ENCODE results near the gene CD80. TPM values are rescaled to one million over a fixed set of nuclear protein-coding genes. Genes with fewer than 3 reads are reported as not detected.

Gene CD80
- total RNA-seq, 1 experiment from 2014 or later, result not detected

- intact Hi-C loops (cut with micrococcal nuclease), result no loop called here
- Histone ChIP-seq H3K9me3 (ENCODE audit: control insufficient read depth in 1 of 2, insufficient read depth in 1 of 2, low read depth in 1 of 2, low read length in 2 of 2) (no peaks in the 10 kb centered on the region), H3K27ac (ENCODE audit: low read depth, low read length) (no peak overlapping the region), H3K79me2 (ENCODE audit: insufficient read depth, low read length) (no peaks in the 10 kb centered on the region), H3K9me2 (ENCODE audit: insufficient read depth) (no peaks in the 10 kb centered on the region), H3K36me3 (ENCODE audit: control insufficient read depth in 1 of 2, insufficient read depth in 2 of 2, low read length in 2 of 2) (no peaks in the 10 kb centered on the region; a peak in 1 of 4 replicates), H3K9ac (ENCODE audit: low read length) (no peak overlapping the region), H3K4me2 (ENCODE audit: low read length) (no peak overlapping the region), H3K4me3 (replicated peaks in 1 of 2; ENCODE audit: low read depth in 1 of 2, low read length in 2 of 2) (no peak overlapping the region), H4K20me1 (ENCODE audit: insufficient read depth) (no peaks in the 10 kb centered on the region), H2AFZ (ENCODE audit: low read depth, low read length, poor library complexity, severe bottlenecking) (no peak overlapping the region), H3K4me1 (ENCODE audit: control insufficient read depth in 1 of 2, insufficient read depth in 2 of 2, low read length in 2 of 2) (peaks cover 2 to 5% of the 10 kb centered on the region in 2 experiments; a peak in 1 of 4 replicates), H3K27me3 (ENCODE audit: insufficient read depth, low read length) (no peaks in the 10 kb centered on the region)
- ATAC-seq (no peak), DNase-seq (ENCODE audit: low read depth, low spot score) (no peak)
- CTCF ChIA-PET, result no interaction called here
- TF ChIP-seq ELF1 (IDR thresholded peaks at IDR 0.05; ENCODE audit: borderline replicate concordance, low read depth) (no peak), POLR2AphosphoS5 (IDR thresholded peaks at IDR 0.05; ENCODE audit: low read depth, low read length) (no peak), ZFX (IDR thresholded peaks at IDR 0.05) (no peak), TCF7L2 (IDR thresholded peaks at IDR 0.05; ENCODE audit: borderline replicate concordance, extremely low read depth, insufficient read depth, insufficient read length) (no peak)
- POLR2A ChIA-PET, result no interaction called here
- BruUV-seq (replicated peaks), result TSS peak; percentile 19
- RAD21 ChIA-PET (ENCODE audit: low non-redundant PET in 1 of 2, low total read pairs in 2 of 2, uncharacterized antibody in 2 of 2, unreplicated experiment in 2 of 2), result no interaction called here
Measured at GRCh38 chr3:119492810-119493209, 66.6 kb downstream of the CD80 start.

- no peaks in the 10 kb centered on the region; a peak in 1 of 4 replicates for H3K4me1 ChIP-seq (ENCODE audit: control insufficient read depth in 1 of 2, insufficient read depth in 2 of 2, low read length in 2 of 2)
- TF ChIP-seq EZH2phosphoT487 (IDR thresholded peaks at IDR 0.05; ENCODE audit: borderline replicate concordance) (no peak), ZNF274 (IDR thresholded peaks at IDR 0.05; ENCODE audit: low read depth, low read length) (no peak), RAD21 (IDR thresholded peaks at IDR 0.05; ENCODE audit: low read depth) (no peak), ZBTB33 (IDR thresholded peaks at IDR 0.05; ENCODE audit: extremely low read depth, insufficient replicate concordance, low read length) (no peak), JUND (IDR thresholded peaks at IDR 0.05) (no peak), SRF (IDR thresholded peaks at IDR 0.05; ENCODE audit: low read depth) (no peak), EGR1 (IDR thresholded peaks at IDR 0.05; ENCODE audit: low read depth) (no peak), YY1 (IDR thresholded peaks at IDR 0.05; ENCODE audit: extremely low read depth, insufficient replicate concordance, low read depth, low read length) (no peak), MAX (IDR thresholded peaks at IDR 0.05) (no peak), ZFX (IDR thresholded peaks at IDR 0.05) (no peak), CEBPB (IDR thresholded peaks at IDR 0.05; ENCODE audit: low read depth) (no peak), REST (IDR thresholded peaks at IDR 0.05; ENCODE audit: low read depth) (no peak), POLR2AphosphoS5 (IDR thresholded peaks at IDR 0.05; ENCODE audit: low read depth, low read length) (no peak), FOSL1 (IDR thresholded peaks at IDR 0.05; ENCODE audit: low read depth) (no peak)
- no peaks in the 10 kb centered on the region for H3K9me3 ChIP-seq (ENCODE audit: control insufficient read depth in 1 of 2, insufficient read depth in 1 of 2, low read depth in 1 of 2, low read length in 2 of 2)
- intact Hi-C loops (cut with micrococcal nuclease), result no loop called here
- ATAC-seq (no peak), DNase-seq (ENCODE audit: low read depth, low spot score) (no peak)
- no peaks in the 10 kb centered on the region for H3K79me2 ChIP-seq (ENCODE audit: insufficient read depth, low read length)
- CTCF ChIA-PET, result no interaction called here
- H3K4me2 ChIP-seq (ENCODE audit: low read length), result no peak overlapping the region
- H3K27me3 ChIP-seq (ENCODE audit: insufficient read depth, low read length), result no peaks in the 10 kb centered on the region
- H4K20me1 ChIP-seq (ENCODE audit: insufficient read depth), result no peaks in the 10 kb centered on the region
- no peak overlapping the region for H2AFZ ChIP-seq (ENCODE audit: low read depth, low read length, poor library complexity, severe bottlenecking)
- no peaks in the 10 kb centered on the region for H3K9me2 ChIP-seq (ENCODE audit: insufficient read depth)
- no TSS peak for BruUV-seq (replicated peaks)
- no peaks in the 10 kb centered on the region; a peak in 1 of 4 replicates for H3K36me3 ChIP-seq (ENCODE audit: control insufficient read depth in 1 of 2, insufficient read depth in 2 of 2, low read length in 2 of 2)
- no peak overlapping the region for H3K9ac ChIP-seq (ENCODE audit: low read length)
- POLR2A ChIA-PET, result no interaction called here
- RAD21 ChIA-PET (ENCODE audit: low non-redundant PET in 1 of 2, low total read pairs in 2 of 2, uncharacterized antibody in 2 of 2, unreplicated experiment in 2 of 2), result no interaction called here
- no peak overlapping the region for H3K27ac ChIP-seq (ENCODE audit: low read depth, low read length)
- H3K4me3 ChIP-seq (replicated peaks in 1 of 2; ENCODE audit: low read depth in 1 of 2, low read length in 2 of 2), result no peak overlapping the region
Measured at GRCh38 chr3:119492128-119492527, 67.3 kb downstream of the CD80 start.
